HG03575 (cell line): ENCODE data around the gene SV2B.
A peak's percentile ranks its signal among the peaks of the same experiment; 100 is the strongest.

Experiments
- ATAC-seq: cut with Tn5 transposase; IDR thresholded peaks from one replicate; pipeline ENCODE4 v1.9.1; 2021; ENCODE audit not compliant: unreplicated experiment, insufficient number of reproducible peaks, low FRiP score; ENCODE audit errors: extremely low read depth

The SV2B gene

DNA sequence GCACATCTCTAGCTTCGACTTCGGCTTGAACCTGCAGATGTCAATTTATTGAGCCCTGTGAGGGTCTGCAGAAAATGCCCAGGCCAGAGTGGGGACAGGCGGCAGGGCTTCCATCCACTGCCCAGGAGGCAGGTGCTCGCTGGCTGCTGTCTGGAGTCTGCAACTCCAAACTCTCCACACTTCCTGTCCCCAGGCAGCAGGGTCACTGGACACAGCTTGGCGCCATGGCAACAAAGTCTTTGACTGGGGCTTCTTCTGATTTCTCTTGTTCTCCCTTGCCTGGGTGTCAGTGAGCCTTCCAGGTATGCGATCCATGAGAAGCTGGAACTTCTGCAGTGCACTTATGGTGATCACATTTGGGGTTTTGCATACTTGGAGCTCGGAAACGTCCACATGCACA is 33.5 kb downstream of the SV2B start:
- ATAC-seq, result no peak

DNA sequence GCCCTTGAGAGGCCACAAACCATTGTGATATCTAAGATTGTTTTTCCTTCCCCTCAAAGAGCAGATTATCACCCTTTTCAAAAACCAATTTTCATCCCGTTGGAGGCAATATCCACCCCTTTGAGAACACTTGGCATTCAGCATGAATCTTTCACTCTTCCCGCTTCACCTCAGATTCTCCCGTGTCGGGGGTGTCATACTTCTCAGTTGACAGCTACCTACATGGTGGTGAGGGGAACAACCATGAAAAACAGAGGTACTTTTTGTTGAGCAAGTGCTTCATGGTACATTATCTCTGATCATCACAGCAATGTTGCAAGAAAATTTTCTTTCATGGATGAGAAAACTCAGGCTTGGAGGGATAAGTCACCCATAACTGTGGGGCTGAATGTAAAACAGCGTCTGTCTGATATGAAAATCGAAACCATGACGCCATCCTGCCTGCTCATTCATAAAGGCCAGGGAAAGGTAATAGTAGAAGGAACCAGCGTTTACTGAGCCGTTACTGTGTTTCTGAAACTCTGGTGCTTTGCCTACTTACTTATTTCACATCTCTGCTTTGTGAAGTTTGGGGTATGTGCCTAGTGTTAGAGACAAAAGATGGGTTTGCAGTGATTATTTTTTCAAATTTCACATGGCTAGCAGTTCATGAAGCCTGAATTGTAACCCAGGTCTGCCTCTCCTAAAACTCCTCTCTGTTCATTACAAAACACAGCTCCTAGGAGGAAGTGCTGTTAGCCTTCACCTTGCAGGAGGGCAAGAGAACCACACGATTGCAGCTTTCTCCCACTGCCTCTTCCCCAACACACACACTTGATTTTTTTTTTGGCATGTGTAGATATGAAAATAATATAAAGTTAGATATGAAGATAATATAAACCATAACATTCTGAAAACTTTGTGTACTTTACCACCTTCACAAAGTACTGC is 35.4 kb downstream of the SV2B start:
- ATAC-seq, result peak; percentile 85

DNA sequence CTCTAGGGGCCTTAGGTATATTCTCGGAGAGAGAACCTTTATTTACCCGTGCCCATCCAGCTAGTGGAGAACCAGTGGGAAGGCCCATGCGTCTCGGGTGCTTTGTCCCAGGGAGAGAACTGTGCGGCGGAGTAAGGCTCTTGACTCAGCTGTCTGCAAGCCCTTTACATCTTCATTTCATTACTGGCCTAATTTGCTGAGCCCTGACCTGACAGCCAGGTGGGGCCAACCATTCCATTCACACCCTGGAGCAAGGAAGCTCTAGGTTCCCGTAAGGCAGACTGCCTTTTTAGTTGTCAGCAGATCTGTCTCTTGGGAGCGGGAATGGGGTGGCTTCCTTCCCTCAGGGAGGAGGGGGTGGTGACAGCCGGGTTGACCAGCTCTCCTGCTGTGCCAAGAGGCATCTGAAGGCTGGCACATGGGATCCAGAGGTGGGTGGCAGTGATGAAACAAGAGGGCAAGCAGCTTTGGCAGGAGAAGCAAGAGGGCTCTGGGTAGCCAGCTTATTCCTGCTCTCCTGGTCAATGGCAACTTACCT is 36.4 kb downstream of the SV2B start:
- no peak for ATAC-seq

DNA sequence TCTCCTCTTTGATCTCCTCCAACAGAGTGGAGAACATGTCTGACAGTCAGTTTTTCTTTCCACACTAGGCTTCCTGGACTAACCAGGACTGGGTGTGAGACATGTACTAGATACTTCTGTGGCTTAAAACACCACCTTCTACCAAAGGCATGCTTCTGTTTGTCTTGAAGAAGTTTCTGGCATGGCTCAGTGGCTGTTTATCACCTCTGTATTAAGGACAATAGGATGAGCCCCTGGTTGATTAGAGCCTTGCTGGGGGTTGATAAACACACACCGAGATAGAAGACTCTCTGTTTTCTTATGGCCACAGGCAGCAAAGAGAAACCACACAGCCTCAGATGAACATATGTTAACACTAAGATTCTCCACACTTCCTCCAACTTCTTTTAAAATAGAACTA is 40.5 kb downstream of the SV2B start:
- no peak for ATAC-seq

DNA sequence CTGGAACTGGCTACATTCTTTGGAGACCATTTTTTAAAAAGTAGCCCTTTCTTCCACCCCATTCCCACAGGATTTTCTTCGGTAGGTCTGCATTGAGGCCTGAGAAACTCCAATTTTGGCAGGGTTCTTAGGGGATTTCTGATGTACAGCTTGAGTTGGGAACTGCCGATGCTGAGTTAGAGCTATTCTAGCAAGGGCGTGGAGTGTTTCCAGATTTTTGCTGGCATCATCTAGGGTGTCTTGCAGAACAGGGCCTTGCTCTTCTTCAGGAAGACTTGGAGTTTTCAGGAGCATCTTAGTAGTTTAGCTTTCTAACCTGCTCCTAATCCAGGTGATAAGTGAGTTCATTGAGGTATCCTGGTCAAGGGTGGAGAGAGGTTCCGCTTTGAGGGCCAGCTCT is 41.0 kb downstream of the SV2B start:
- ATAC-seq, result no peak

DNA sequence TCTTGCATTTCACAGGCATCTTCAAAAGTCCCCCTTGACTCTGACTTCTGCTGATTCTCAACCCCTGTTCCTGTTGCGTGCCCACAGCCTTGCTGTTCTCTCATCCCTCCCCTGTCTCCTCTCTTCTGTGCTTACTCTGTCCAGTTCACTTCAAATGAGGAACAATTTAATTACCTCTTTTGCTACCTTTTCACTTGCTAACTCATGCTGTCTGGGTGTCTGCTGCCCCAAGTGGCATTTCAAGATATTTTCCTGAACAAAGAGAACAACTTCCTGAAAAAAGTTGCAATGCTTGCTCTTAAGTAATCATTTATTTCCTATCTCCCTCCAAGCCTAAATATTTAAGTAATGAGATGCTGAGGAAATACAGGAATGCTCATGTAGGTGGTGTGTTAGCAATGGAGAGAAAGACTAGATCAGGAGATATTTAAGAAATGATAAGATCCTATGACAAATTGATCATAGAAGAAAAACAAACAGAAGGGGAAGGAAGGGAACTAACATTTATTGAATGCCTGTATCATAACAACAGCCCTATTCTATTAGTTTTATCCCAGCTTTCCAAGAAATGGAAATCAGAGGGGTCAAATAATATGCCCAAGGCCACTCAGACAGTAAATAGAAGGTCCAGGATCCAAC is 42.2 kb downstream of the SV2B start:
- ATAC-seq, result no peak

DNA sequence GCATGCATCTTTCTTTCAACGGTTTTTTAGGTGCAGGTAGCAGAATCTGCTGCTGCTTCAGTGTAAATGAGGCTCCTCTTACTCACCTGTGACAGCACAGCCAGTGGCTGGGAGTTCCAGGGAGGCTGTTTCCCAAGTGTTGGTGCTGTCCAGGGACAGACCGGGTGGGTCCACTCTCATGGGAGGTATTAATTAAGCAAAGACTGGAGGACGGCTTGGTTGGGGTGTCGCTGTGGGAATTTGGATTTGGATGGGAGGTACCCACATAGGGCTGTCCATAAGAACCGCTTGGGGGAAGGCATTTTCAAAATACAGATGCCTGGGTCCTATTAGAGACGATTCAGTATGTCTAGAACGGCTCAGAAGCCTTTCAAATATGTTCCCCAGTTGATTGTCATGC is 42.9 kb downstream of the SV2B start:
- ATAC-seq, result no peak

DNA sequence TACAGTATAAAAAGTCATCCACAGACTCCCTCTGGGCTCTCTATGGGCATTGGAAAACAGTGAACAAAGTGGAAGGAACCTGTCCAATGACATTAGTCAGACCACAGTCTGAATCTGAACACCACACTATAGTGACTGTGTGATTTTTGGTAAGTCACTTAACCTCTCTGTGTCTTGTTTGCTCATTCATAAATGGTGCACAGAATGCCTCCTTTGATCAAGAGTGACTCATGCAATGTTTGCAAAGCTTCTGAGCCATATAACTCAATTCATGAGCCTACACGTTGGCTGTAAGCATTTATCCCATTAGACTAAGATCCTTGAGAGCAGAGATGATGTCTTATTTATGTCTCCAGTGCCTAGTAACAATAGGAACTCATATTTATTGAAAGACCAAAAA is 46.7 kb downstream of the SV2B start:
- ATAC-seq, result no peak

DNA sequence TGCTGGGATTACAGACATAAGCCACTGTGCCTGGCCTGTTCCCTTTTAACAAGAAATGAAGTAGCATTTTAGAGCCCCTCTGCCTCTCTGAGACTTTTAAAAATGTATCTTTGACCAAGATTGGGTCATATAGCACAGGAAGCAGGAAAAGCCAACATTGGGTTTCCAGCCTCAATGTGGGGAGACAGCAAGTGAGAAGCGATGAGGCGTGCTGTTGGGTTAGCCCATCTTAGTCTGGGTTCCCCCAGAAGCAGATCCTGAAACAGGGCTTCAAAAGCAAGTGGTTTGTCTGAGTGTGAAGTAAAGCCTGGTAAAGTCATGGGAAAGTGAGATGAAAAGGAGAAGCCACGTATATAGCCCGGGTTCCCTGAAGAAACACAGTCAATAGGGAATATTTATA is 48.2 kb downstream of the SV2B start:
- ATAC-seq, result no peak

DNA sequence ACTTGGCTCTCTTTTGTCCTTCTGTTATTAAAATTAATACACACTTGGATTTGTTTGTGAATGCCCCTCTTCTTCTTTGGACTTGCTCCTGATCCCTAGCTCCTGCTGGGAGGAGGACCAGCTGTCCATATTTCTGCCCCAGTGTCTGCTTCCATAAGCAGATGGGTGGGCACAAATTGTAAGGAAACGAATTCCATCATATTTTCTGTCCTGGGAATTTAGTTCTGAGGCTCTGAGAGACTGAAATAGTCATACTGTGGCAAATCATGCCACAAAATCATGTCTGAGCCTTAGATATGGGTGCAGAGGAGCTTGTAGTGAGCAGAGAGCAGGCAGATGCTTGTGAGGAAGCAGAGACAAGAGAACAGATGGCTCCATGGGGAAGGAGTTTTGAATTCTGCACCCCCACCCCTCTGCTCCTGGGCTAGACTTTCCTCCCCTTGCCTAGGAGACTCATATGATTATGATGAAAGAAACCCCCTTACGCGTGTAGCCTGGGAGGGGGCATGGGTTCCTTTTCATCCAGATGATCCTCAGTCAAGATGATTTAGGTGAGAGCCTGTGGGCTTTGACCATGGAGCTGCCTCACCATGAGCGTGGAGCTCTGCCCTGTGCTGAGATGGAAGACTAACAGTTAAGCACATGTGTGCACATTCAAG is 50.6 kb downstream of the SV2B start:
- no peak for ATAC-seq

DNA sequence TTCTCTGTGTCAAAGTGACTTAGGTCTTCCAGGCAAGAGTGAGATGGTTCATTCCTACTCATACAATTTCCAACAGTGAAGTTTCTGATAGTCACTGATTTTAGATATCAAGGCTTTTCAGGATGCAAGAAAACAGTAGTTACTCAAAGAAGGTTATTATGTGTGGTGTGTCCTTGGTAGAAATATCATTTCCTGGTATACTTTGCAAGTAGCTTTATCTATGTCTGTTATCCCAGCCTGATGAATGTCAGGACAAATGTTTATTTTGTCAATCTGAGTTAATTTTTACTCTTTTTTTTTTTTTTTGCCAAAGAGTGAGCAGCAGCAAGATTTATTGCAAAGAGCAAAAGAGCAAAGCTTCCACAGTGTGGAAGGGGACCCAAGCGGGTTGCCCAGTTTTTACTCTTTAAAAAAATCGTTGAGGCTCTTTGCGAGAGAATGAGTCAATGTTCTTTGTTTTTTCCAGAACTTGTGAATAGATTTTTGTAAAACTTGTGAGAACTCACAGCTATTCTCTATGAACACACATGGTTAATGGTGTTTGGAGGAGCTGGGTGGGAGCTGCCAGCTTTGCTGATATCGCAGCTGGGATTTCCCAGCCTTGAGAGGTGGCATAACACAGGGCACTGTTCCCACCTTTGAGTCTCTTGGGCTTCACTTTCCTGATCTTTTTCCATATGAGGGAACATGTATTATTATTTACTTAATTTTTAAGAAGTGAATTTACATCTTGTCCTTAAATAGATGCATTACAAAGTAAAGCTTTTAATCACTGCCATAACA is 51.9 kb downstream of the SV2B start:
- ATAC-seq, result no peak

DNA sequence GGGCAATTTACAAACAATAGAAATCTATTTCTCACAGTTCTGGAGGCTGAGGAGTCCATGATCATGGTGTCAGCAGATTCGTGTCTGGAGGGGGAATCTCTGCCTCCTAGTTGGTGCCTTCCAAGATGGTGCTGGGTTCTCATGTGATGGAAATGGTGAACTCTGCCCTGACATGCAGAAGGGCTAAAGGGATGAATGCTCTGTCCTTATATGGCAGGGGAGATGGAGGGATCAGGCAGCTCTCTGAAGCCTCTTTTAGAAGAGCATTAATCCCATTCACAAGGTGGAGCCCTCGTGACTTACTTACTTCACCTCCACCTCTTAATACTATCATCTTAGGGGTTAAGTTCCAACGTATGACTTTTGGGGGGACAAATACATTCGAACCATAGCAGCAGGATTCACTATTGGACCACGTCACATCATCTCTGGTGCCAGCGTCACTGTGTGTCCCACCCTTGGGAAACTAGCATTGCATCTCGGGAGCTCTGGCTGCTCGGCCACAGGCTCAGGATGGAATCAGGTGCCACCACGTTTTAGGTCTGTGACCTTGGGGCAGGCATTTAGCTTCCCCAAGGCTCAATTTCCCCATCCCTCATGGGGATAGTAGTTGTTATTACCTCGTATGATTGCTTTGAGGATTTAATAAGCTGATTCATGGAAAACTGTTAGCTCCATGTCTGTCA is 53.0 kb downstream of the SV2B start:
- no peak for ATAC-seq

DNA sequence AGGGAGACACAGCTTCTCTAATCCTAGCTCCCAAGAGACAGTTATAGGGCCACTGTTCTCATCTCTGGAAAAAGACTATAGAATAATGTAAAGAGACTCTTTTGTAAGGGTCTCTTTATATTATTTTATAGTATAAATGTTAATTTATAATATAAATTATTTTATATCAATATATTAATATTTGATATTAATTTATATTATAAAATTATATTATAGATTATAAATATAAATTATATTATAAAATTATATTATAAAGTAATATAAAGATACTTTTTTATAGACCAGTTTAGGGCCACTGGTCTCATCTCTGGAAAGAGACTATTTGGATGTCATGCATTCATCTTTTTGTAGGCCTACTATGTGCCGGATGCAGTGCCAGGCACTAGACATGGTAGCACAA is 53.9 kb downstream of the SV2B start:
- ATAC-seq, result no peak

DNA sequence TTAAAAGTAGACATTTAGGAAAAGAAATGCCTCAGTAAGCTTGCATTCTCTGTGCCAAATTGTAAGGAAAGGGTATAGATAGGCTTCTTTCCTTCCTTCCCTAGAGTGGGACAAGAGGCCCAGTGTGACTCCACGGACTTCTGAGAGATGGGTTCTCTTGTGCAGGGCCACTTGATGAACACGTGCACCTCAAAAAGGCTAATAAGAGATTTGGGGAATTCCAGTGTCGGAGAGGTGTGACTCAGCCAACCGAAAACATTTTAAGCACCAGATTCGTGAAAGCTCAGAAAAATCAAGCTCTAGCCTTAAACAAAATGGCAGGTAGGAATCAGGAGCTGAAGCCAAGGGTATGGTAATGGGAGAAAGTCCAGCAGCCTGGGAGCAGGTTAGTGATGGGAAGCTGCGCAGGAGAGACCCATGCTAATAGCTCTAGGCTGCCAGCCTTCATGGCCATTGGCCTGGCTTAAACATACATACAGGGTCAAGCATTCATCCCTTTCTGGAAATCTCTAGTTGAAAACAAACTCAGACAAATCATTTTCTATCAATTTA is 56.2 kb downstream of the SV2B start:
- ATAC-seq, result no peak

DNA sequence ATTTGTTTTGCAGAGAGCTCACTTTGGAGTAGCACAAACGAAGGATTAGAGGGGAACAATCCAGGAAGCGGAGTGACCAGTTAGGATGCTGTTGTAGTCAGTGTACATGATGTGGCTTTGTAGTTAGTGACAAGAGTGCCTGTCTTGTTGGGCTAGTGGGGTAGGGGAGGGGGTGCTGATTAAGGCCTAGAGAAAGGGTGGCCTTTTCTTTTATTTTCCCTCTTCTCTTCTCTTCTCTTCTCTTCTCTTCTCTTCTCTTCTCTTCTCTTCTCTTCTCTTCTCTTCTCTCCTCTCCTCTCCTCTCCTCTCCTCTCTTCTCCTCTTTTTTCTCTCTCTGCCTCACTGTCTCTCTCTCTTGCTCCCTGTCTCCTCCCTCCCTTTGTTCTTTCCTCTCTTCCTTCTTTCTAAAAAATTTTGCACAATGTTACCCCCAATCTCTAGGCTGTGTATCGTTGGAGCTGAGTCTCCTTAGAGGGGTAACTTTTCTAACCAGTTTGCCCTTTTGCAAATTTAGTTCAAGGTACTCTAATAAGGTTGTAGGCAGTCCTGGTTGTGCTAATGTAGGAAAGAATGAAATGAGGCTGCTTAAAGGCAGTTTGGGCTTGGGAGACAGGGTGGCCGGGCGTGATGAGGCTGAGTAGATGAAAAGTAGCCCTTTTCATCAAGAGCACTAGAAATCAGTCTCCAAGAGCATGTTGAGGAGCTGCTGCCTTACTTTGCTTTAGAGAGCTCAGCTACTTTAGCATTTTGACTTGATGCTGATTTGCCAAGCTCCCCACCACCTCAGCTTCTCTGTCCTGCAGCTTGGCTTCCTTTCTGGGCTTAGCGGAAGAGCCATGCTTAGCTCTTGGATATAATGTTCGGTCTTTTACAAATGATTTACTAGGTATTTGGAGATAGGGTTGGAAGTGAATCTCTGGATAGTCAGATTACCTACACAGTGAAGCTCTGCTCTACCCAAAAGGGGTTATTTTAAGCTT is 58.6 kb downstream of the SV2B start:
- ATAC-seq, result no peak

DNA sequence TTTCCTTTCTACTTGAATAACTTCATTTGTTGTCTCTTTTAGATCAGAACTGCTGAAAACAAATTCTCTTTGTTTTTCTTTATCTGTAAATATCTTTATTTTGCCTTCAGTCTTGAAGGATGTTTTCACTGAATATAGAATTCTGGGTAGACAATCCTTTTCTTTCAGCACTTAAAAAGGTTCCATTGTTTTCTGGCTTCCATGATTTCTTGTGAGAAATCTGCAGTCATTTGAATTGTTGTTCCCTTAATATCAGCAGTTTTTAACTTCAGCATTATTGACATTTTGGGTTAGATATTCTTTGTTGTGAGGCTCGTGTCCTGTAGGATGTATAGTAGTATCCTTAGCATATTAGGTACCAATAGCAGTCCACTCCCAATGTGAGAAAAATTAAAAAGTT is 65.8 kb downstream of the SV2B start:
- ATAC-seq, result no peak

DNA sequence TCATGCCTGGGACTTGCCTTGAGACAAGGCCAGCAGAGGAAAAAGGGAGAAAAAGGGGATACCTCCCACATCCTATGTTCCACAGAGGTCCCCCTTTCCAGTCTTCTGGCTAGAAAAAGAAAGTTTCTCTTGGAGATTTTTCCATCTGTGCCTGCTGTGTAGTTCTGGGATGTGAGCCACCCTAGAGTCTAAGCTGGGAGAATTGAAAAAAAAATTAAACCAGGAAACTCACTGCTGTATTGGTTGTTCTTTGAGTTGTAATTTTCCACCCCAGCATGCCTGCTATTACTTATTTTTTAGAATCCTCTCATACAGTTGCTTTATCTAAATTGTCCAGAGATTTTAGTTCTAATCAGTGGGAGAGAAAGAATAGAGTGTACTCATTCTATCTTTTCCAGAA is 68.4 kb downstream of the SV2B start:
- no peak for ATAC-seq
